ENCODE results near the gene MYH3.

Gene MYH3

GRCh38 chr17:10687499-10687898, 30.4 kb upstream of the MYH3 start:
- no peak for TF ChIP-seq CTCF (IDR thresholded peaks at IDR 0.05; ENCODE audit: insufficient read depth, missing control alignments)
- DNase-seq (ENCODE audit: insufficient read length, low spot score) (no peak), FAIRE-seq (no peak)

GRCh38 chr17:10683853-10684252, 26.7 kb upstream of the MYH3 start:
- FAIRE-seq = peak; percentile 48
- no peak for DNase-seq (ENCODE audit: insufficient read length, low spot score)

GRCh38 chr17:10681866-10682446, 24.8 kb upstream of the MYH3 start:
- no peak for DNase-seq (ENCODE audit: insufficient read length, low spot score)
- TF ChIP-seq CTCF (IDR thresholded peaks at IDR 0.05; ENCODE audit: insufficient read depth, missing control alignments) = no peak

More at GRCh38 chr17:10683853-10684252, 26.7 kb upstream of the MYH3 start:
- TF ChIP-seq CTCF (IDR thresholded peaks at IDR 0.05; ENCODE audit: insufficient read depth, missing control alignments) = peak; percentile 29

GRCh38 chr17:10674704-10675103, 17.6 kb upstream of the MYH3 start:
- no peak for DNase-seq (ENCODE audit: insufficient read length, low spot score)
- TF ChIP-seq CTCF (IDR thresholded peaks at IDR 0.05; ENCODE audit: insufficient read depth, missing control alignments) = no peak
- no peak for FAIRE-seq

More at GRCh38 chr17:10681866-10682446, 24.8 kb upstream of the MYH3 start:
- FAIRE-seq = no peak

- no peak for DNase-seq (ENCODE audit: insufficient read length, low spot score)
- no peak for TF ChIP-seq CTCF (IDR thresholded peaks at IDR 0.05; ENCODE audit: insufficient read depth, missing control alignments)
- no peak for FAIRE-seq
Measured at GRCh38 chr17:10673312-10673711, 16.2 kb upstream of the MYH3 start.

- DNase-seq (ENCODE audit: insufficient read length, low spot score) (no peak), FAIRE-seq (no peak)
- TF ChIP-seq CTCF (IDR thresholded peaks at IDR 0.05; ENCODE audit: insufficient read depth, missing control alignments) = no peak
Measured at GRCh38 chr17:10668775-10669174, 11.7 kb upstream of the MYH3 start.

GRCh38 chr17:10666906-10667305, 9.8 kb upstream of the MYH3 start:
- FAIRE-seq (no peak), DNase-seq (ENCODE audit: insufficient read length, low spot score) (no peak)
- no peak for TF ChIP-seq CTCF (IDR thresholded peaks at IDR 0.05; ENCODE audit: insufficient read depth, missing control alignments)
